ENCODE results near the gene PLXNA2. TPM values are rescaled to one million over a fixed set of nuclear protein-coding genes. Genes with fewer than 3 reads are reported as not detected.

The PLXNA2 gene
- total and polyA plus RNA-seq, 2 donors (not counting 3 experiments of a cell fraction or from before 2014, with no cell fraction given): 42.6 to 229 TPM

GRCh38 chr1:208122612-208123358, 121.4 kb downstream of the PLXNA2 start:
- peaks cover 12% of the 10 kb centered on the region for H3K4me1 ChIP-seq (ENCODE audit: control insufficient read depth, extremely low read depth, insufficient read depth, low read length)
- H3K27ac ChIP-seq (ENCODE audit: insufficient read depth, low read depth, low read length): no peak overlapping the region
- intact Hi-C loops (cut with micrococcal nuclease): loop anchor here (5.0 kb wide), 1 partner anchor 1215 kb away; no protein-coding TSS in a partner anchor
- no peaks in the 10 kb centered on the region for H3K9me3 ChIP-seq (replicated peaks; ENCODE audit: control insufficient read depth, insufficient read depth, low read length)
- TF ChIP-seq EZH2 (IDR thresholded peaks at IDR 0.05; ENCODE audit: borderline replicate concordance, low read depth, low read length, severe bottlenecking) (no peak), GATA2 (IDR thresholded peaks at IDR 0.05; ENCODE audit: insufficient read depth, insufficient read length, low read depth, low read length) (no peak), FOS (IDR thresholded peaks at IDR 0.05; ENCODE audit: borderline replicate concordance, insufficient read depth, low read length) (no peak), POLR2A (IDR thresholded peaks at IDR 0.05; ENCODE audit: low read depth, low read length) (no peak), POLR2AphosphoS5 (IDR thresholded peaks at IDR 0.05; ENCODE audit: insufficient read depth, low read depth, low read length) (no peak), JUN (IDR thresholded peaks at IDR 0.05; ENCODE audit: borderline replicate concordance, insufficient read depth, insufficient read length, low read depth) (no peak), CTCF (IDR thresholded peaks at IDR 0.05; ENCODE audit: extremely low read depth in 1 of 2, insufficient read depth in 1 of 2, low read depth in 1 of 2, low read length in 2 of 2) (no peak)
- TF ChIP-seq, protein P1, sequence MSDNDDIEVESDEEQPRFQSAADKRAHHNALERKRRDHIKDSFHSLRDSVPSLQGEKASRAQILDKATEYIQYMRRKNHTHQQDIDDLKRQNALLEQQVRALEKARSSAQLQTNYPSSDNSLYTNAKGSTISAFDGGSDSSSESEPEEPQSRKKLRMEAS (IDR thresholded peaks at IDR 0.05; ENCODE audit: insufficient read depth, insufficient read length): no peak
- no peaks in the 10 kb centered on the region for H3K9me1 ChIP-seq (replicated peaks; ENCODE audit: control insufficient read depth, extremely low read depth, insufficient read depth, low read length)
- peaks cover 92% of the 10 kb centered on the region for H3K79me2 ChIP-seq (ENCODE audit: control insufficient read depth, insufficient read depth, low read length)
- no peak overlapping the region for H2AFZ ChIP-seq (ENCODE audit: low read depth, low read length)
- H3K4me3 ChIP-seq (replicated peaks in 1 of 3; ENCODE audit: insufficient read depth in 1 of 3, low read depth in 1 of 3, low read length in 3 of 3): no peak overlapping the region
- H3K27me3 ChIP-seq (ENCODE audit: control insufficient read depth in 2 of 2, insufficient read depth in 2 of 2, low read length in 2 of 2): no peaks in the 10 kb centered on the region
- POLR2A ChIA-PET: no interaction called here
- no peak for DNase-seq (ENCODE audit: low read depth, low spot score)
- H3K9ac ChIP-seq (replicated peaks; ENCODE audit: extremely low read depth, insufficient read depth, low read length): no peak overlapping the region
- dilution Hi-C loops (cut with MboI; ENCODE audit: extremely low pct_ligation_motif_present, low sequenced_read_pairs): no loop called here
- H3K4me2 ChIP-seq (ENCODE audit: insufficient read depth, low read length): no peak overlapping the region
- peaks cover 10 to 11% of the 10 kb centered on the region in 2 experiments for H3K36me3 ChIP-seq (ENCODE audit: control insufficient read depth in 2 of 2, extremely low read depth in 1 of 2, insufficient read depth in 2 of 2, low read length in 2 of 2)
- CTCF ChIA-PET: interaction anchor here (2.2 to 2.5 kb wide), 3 partner anchors 9 to 122 kb away, joined by 8 to 12 read pairs (median 8); no protein-coding TSS in a partner anchor
- no peaks in the 10 kb centered on the region for H4K20me1 ChIP-seq (replicated peaks; ENCODE audit: control insufficient read depth, extremely low read depth, insufficient read depth, low read length)
- BruUV-seq (replicated peaks): no TSS peak
- FAIRE-seq: peak; percentile 42
